HG02981 (cell line): ENCODE measurements around the gene KCNMA1.

Source experiments
- ATAC-seq: cut with Tn5 transposase; IDR thresholded peaks from one replicate; pipeline ENCODE4 v1.9.1; 2021; ENCODE audit warnings: mild to moderate bottlenecking, moderate library complexity; ENCODE audit not compliant: unreplicated experiment

The KCNMA1 gene

GRCh38 chr10:77563638-77564270 is 73.9 kb downstream of the KCNMA1 start:
- no peak for ATAC-seq

GRCh38 chr10:77562742-77563141 is 74.9 kb downstream of the KCNMA1 start:
- no peak for ATAC-seq

GRCh38 chr10:77561991-77562390 is 75.6 kb downstream of the KCNMA1 start:
- no peak for ATAC-seq

- no peak for ATAC-seq
These were observed 77.1 kb downstream of the KCNMA1 start for GRCh38 chr10:77560471-77560870.

GRCh38 chr10:77560052-77560451 is 77.6 kb downstream of the KCNMA1 start:
- ATAC-seq: no peak

- ATAC-seq: no peak
These were observed 80.5 kb downstream of the KCNMA1 start for GRCh38 chr10:77556990-77557601.

GRCh38 chr10:77555591-77556212 is 81.9 kb downstream of the KCNMA1 start:
- ATAC-seq: no peak

GRCh38 chr10:77554996-77555397 is 82.6 kb downstream of the KCNMA1 start:
- no peak for ATAC-seq

GRCh38 chr10:77553966-77554365 is 83.6 kb downstream of the KCNMA1 start:
- ATAC-seq: no peak

- ATAC-seq: no peak
These were observed 84.3 kb downstream of the KCNMA1 start for GRCh38 chr10:77553311-77553710.

- ATAC-seq: no peak
These were observed 85.4 kb downstream of the KCNMA1 start for GRCh38 chr10:77552252-77552651.

GRCh38 chr10:77550378-77550777 is 87.2 kb downstream of the KCNMA1 start:
- ATAC-seq: no peak

GRCh38 chr10:77548671-77549070 is 88.9 kb downstream of the KCNMA1 start:
- no peak for ATAC-seq

- no peak for ATAC-seq
These were observed 89.5 kb downstream of the KCNMA1 start for GRCh38 chr10:77548157-77548556.

- ATAC-seq: no peak
These were observed 90.1 kb downstream of the KCNMA1 start for GRCh38 chr10:77547307-77548050.

- no peak for ATAC-seq
These were observed 91.6 kb downstream of the KCNMA1 start for GRCh38 chr10:77546042-77546441.

GRCh38 chr10:77545585-77545984 is 92.0 kb downstream of the KCNMA1 start:
- no peak for ATAC-seq

GRCh38 chr10:77544617-77545016 is 93.0 kb downstream of the KCNMA1 start:
- ATAC-seq: no peak

GRCh38 chr10:77542710-77543259 is 94.8 kb downstream of the KCNMA1 start:
- ATAC-seq: no peak

- no peak for ATAC-seq
These were observed 95.7 kb downstream of the KCNMA1 start for GRCh38 chr10:77541944-77542343.

- ATAC-seq: no peak
These were observed 96.4 kb downstream of the KCNMA1 start for GRCh38 chr10:77541247-77541646.
